ENCODE results near the gene CA4.
"Not testable (repeated sequence)": the region's sequence is repeated elsewhere in the genome, so short reads cannot be mapped to it uniquely, and the experiment has no call there.

CA4 gene

DNA sequence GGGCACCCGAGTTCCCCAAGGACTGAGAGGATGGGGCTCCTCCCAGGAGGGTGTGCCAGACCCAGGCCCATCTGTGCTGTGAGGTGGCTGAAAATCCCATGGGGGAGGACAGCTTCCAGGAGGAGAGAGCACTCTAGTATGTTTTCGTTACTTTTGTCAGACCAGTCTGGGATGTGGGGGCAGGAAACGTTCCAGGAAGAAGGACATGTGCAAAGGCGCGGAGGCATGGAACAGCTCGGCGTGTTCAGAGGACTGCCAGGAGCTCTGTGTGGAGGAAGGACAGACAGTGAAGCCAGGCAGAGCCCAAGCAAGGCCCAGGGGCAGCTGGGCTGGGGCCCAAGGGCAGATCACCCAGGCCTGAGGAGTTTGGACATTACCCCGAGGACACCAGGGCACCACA is 7.0 kb downstream of the CA4 start:
- no peak for DNase-seq

DNA sequence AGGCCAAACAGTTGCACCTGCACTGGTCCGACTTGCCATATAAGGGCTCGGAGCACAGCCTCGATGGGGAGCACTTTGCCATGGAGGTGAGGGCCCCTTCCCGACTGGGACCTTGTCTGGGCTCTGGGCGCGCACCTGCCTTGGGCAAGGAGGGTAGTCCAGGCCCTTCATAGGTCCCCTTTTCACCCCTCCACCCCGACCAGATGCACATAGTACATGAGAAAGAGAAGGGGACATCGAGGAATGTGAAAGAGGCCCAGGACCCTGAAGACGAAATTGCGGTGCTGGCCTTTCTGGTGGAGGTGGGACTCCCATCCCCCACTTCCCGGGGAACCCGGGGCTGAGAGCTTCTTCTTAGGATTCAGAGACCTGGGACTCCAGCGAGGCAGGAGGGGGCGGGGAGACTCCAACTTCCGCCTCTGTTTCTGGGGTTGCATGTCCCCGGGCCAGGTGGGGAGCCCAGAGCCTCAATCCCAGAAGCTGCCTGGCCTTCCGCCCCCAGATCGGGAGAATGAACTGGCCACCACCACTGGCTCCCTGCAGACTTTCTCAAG is 7.8 kb downstream of the CA4 start:
- no peak for DNase-seq

DNA sequence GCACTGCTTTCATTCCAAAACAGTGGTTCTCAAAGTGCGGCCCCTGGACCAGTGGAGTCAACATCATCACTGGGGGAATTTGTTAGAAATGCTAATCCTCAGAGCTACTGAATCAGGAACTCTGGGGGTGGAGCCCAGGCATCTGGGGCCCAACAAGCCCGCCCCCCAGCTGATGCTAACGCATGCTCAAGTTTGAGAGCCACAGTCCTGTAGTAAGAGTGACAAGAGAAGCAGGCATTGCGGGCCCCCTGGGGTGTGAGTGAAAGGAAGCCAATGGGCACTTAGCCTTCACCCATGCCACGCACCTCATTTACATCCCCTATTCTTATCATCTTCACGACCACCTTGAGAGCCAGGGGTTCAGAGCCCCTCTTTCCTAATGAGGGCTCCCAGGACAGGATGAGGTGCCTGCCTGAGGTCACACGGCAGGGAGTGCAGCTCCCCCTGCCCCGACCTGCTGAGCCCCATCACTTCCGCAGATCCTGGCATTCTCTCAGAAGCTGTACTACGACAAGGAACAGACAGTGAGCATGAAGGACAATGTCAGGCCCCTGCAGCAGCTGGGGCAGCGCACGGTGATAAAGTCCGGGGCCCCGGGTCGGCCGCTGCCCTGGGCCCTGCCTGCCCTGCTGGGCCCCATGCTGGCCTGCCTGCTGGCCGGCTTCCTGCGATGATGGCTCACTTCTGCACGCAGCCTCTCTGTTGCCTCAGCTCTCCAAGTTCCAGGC is 9.1 kb downstream of the CA4 start:
- DNase-seq, result no peak

DNA sequence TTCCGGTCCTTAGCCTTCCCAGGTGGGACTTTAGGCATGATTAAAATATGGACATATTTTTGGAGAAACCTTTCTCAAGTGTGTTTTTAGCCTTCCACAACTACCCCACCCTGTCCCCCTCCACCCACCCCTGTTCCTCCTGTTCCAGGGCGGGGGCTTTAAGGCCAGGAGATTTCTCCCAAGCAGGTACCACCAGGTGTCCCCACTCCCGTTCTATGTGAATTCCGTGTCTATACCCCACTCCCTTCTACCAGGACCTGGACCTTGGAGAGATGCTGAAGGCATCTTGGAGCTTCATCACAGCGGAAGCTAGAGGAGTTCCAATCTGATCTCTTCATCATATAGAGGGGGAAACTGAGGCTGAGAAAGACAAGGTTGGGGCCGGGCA is 9.7 kb downstream of the CA4 start:
- no peak for DNase-seq

DNA sequence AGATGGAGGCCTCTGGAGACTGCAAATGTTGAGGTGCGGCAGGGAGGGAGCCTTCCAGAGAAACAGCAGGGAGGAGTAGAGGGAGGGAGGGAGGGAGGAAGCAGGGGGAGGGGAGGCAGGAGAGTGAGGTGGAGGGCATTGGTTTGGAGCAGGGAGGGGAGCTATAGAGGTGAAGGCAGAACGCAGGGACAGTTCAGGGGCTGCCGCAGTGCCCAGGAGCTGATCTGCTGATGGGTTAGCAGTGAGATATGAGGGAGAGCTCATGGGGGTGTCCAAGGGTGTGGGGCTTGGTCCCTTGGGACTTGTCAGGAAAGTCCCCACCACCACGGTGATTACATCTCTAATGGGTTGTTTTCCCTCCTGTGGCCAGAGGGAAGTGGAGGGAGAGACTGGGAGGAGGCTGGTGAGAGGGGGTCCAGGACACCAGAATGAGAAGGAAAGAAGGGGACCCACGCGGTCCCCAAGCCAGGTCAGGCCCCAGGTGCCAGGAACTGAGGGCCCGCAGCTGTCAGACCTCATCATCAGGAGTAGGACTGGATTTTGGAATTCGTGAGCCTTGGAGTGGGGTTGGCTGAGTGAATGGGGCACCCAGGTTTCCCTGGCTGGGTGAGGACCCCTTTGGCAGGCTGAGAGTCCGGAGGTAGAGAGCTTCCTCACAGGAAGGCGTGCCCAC is 11.2 kb downstream of the CA4 start:
- DNase-seq, result no peak

DNA sequence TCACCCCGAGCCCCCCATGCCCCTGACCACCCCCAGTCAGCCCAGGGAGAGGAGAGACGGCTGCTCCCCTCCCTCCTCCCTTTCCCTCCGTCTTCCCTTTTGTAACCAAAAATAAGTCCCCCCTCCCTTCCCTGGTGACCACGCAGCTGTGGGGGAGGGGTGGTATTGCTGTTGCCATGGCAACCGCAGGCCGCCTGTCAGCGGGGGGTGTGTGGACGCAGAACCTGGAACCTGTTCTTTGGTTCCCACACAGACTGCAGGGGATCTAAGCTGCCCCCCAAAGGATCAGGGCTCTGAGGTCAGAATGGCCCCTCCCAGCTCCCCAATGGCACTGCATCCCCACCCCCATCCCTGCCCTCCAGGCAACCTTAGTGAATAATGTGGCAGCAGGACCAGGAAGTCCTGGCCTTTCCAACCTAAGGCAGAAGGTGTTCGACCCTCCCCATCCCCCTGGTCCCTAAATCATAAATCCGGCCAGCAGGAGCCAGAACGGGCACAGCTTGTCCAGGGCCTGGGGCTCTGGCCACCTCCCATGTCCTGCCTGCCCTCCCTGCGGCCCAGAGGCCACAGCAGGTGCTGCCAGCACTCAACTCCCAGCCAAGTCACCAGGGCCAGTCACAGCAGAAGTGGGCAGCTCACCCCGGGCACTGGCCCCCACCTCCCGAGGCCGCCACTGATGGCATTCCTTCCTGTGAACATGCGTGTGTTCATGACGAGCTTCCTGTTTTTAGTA is 12.0 kb downstream of the CA4 start:
- no peak for DNase-seq

DNA sequence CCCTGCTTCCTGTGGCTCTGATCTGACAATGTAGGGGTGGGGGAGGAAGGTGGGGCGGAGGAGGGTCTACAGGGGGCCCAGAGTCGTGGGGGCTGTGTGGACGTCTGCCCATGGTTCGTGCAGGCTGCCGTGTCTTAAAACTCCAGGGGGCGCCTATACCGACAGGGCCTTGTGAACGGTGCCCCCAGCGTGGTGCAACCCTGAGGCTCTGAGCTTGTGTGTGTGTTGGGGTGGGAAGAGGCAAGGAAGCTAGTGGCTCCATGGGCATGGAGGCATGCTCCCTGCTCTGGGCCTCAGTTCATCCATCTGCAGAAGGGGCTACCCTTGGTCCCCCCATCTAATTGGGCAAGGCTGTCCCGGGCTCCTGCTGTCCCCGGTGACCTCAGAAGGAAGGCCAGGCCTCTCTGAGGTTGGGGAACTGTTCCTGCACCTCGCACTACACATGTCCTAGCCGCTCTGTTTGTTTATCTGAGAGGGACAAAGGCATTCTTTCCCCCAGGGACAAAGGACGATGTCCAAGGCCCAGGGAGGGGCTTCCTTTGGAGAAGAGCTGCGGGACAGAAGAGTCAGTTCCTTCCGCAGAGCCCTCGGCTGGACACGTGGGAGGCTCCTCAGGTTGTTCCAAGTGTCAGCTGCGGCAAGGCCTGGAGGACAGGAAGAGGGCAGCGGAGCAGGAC is 13.5 kb downstream of the CA4 start:
- no peak for DNase-seq

DNA sequence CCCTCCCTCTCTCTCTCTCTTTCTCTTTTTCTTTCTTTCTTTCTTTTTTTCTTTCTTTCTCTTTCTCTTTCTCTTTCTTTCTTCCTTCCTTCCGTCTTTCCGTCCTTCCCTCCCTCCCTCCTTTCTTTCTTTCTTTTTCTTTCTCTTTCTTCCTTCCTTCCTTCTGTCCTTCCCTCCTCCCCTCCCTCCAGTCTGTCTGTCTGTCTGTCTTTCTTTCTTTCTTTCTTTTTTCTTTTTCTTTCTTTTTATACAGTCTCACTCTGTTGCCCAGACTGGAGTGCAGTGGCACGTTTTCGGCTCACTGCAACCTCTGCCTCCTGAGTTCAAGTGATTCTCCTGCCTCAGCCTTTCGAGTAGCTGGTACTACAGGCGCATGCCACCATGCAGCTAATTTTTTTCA is 14.4 kb downstream of the CA4 start:
- DNase-seq, result no peak

DNA sequence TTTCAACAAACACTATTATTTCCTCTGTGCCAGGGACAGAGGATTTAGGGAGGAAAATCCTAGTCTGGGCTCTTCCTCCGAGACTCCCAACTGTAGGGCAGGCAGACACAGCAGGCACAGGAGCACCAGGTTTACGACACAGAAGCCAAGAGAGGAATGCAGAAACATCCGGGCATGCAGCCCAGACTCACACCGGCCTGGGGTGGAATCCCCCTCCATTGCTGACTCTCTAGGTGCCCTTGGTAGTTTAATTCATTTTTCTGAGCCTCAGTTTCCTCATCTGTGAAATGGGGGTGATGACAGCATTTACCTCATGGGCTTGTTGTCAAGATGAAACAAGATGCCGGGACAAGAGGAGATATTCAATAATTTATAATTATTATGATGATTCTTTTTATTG is 14.9 kb downstream of the CA4 start:
- DNase-seq, result no peak

DNA sequence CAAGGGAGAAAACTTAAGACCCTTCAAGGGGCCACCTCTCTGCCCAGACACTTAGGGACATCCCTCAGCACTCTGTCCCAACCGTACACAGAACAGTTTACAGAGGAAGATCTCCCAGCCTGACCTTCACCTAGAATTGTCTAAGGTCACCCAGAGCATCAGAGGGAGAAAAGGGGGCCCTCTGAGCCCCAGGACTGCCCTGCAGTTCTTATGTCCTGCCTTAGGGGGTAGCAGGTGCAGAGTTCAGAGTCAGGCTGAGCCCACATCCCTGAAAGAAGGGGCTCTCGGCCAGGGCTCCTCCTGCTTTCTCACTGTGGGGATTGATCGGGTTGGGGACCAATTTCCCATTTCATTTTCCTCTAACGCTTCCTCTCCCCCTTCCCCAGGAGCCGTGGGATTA is 15.4 kb downstream of the CA4 start:
- DNase-seq, result no peak

DNA sequence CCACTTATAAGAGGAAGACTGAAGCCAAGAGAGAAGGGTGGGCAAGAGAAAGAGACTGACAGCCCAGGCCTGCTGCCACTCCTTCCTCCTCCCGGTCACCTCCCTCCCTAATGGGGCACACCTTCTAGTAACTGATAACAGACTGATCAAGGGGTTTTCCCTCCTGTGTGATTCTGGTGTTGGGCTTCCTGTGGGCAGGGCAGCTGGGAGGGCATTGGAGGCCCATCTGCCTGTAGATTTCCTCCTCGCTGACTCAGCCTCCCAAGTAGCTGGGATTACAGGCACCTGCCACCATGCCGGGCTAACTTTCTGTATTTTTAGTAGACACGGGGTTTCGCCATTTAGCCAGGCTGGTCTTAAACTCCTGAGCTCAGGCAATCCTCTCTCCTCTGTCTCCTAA is 16.2 kb downstream of the CA4 start:
- DNase-seq, result no peak

DNA sequence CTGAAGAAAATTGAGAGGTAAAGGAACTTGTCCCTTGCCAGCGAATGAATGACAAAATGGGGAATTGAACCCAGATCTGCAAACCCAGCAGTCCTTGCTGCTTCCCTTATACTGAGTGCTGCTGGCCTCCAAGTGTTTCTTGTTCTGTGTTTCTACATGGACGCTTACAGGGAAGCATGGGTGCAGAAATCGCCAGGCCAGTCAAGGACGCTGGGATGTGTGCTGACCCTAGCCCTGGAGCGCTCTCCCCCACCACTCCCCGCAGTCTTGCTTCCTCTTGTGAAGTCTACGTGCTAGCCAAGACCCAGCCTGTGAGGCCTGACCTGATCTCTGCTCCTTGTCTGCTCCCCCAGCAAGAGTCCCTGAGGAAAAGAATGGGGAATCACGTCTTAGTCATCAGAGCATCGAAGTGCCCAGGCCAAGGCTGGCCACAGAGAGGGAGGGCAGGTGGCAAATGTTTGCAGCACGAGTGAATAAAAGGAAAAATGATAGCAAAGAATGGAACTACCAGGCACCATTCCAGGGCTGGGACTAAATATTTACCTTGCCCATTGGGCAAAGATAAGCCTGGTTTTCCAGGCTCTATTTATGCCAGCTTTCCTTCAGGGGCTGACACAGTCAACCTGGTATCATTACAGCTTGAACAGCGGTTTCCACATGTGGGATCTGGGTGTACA is 17.4 kb downstream of the CA4 start:
- DNase-seq, result no peak

DNA sequence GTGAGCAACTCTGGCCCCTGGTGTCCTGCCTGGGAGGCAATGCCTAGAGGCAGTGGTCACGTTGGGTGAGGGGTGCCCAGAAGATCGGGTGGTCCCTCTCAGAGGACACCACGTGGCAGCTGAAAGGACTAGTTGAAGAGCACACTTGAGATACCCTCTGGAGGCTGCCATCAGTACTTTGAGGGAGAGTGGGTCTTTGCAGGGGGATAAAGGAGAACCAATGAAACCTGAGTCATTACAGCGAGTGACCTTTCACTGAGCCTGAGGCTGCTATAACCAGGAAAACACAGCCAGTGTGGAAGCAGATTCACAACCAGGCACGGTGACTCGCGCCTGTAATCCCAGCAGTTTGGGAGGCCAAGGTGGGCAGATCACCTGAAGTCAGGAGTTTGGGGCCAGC is 18.9 kb downstream of the CA4 start:
- no peak for DNase-seq

DNA sequence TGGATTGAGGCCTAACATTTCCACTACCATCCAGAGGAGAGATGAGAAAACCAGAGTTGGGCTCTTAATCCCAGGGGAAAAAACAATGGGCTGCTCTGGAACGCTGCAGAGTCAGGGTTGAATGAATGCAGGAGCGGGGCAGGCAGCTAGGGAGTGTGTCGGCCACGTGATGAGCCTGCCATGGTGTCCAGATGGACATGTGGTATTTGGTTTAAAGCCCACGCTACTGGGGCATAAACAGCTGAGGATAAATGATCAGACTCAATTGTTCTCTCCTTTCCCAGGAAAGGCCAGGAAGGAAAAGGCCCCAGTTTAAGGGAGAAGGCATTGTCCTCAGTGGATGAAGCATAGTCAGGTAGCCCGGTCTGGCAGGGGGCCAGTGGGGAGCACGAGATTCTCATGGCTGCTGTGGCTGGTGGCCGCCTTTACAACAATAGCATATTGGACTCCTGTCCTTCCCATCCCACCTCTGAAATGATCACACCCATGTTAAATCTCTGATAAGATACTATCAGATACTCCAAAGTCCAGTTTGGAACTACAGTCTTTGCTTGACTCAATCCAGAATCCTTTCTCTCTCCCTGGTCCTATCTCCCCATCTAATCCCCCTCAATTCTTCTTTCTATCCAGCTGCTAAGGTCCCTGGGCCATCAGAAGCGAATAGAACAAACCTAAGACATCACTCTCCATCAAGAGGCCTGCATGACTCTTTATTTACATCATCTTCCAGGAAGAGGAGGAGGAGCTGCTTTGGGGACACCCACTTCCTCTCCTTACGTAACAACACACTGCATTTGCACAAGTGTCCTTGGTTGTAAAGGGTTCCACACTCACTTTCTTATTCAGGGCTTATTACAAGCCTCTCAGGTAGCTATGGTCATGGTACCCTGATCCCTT is 20.4 kb downstream of the CA4 start:
- no peak for DNase-seq

DNA sequence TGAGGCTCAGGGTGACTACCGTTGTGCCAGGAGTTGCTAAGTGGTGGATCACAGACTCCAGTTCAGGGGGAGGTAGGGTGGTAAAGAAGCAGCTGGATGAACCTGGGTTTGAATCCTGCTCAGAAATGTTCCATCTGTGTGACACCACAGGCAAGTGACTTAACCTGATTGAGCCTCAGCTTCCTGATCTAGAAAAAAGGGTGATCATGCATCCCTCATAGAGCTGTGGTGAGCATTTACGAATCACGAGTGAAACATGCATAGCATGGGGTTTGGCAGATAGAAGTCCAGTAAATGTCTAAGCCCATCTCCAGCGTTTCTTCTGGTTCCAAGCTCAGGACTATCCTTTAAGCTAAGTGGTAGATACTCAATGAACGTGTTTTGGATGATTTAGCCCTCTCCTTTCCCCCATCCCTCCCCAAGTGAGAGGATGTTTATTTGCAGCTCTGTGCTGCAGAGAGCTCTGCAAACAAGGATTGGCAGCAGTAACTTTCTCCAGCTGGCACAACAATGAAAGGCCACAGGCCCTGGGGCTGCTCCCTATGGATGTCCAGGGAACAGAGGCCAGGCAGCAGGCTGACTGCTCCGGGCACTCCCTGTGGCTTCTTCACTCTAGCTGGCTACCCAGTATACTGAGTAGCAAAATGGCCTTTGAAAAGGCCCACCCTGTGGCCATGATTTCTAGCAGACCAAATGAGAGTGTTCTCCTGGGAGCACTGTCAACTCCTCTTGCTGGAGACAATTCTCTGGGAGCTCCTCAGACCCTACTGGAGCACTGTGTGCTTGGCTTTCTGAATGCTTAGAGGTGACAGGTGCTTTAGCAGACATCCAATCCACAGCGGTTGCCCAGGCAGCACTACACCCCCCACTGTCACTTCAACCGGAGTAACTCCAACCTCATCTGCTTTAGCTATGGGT is 21.3 kb downstream of the CA4 start:
- no peak for DNase-seq

DNA sequence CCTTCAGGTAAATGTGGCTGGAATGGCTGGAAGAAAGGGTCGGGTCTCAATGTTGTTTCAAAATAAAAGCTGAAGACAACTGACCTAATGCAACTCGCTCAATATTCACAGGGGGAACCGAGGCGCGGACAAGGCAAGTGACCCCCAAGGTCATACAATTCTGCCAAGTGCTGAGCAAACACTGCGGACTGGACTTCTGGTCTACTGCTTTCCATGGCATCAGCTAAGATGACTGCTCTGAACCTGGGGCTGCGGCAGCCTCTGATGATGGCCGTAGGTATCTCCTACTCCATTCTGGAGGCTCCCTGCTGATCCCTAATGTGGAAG is 21.9 kb downstream of the CA4 start:
- DNase-seq, result no peak

DNA sequence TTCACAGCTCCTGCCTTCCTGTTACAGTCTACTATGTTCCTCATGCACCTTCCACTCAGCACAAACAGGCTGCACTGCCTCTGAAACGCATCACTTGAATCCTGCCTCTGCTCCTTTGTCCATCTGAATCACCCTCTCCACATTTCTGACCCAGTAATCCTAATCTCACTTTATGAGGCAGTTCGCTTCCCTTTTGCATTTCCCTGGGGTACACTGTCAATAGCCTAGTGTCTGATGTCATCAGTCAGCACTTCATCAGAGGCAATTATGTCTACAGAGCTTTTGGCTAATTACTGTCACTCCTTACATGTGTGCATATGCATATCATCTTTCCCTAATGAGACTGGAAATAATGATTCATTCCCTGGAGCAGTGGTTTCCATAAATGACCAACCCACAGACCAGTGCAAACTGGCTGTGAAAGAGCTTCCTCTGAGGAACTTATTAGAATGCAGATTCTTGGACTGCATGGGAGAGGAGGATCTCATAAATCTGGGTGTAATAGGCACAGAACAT is 23.6 kb downstream of the CA4 start:
- DNase-seq, result no peak

DNA sequence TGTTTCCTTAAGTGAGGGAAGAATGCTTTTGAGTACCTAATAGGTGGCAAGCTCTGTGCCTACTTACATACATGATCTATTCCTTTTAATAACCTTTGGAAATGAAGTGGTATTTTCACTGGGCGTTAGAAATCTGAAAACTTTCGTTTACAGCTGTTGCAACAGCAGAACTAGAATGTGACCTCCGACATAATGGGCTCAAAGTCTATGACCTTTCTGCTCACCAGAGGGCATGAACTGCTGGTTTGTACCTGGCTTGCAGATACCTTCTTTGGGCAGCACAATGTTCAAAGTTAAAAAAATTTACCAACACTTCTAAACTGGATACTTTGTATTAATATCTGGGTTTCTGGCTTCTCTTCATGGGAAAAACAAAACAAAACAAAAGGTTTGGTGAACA is 24.3 kb downstream of the CA4 start:
- no peak for DNase-seq

DNA sequence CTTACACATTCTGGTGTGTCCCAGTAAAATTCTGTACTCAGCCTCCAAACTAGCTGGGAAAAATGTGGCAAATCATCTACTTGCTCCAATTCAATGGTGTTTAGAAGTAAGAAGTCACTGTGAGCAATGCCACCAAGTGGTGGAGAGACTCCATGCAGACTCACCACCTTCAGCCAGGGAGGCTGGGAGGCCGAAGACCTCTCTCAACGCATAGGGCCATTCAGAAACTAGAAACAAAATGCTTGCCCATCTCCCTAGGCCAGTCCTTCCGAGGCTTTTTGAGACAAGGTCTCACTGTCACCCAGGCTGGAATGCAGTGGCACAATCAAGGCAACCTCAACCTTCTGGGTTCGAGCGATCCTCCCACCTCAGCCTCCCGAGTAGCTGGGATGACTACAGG is 25.0 kb downstream of the CA4 start:
- DNase-seq, result not testable (repeated sequence)

DNA sequence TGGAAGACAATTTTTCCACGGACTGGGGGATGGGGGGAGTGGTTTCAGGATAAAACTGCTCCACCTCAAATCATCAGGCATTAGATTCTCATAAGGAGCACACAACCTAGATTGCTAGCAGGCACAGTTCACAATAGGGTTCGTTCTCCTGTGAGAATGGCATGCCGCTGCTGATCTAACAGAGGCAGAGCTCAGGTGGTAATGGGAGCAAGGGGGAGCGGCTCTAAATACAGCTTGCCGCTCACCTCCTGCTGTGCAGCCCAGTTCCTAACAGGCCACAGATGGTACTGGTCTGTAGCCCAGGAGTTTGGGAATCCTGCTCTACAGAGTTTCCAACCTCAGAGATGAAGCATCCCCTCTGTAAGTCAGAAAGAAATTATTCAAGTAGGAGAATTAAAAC is 27.0 kb downstream of the CA4 start:
- not testable (repeated sequence) for DNase-seq

All from DMS 273 treated with DMSO at 0.1 percent for 48 hours (cell line).